Stomach (tissue), 4 donors: ENCODE measurements around the gene EXOC4.

ENCODE experiments used
- CTCF ChIP-seq, 7 experiments: fragments of 450-650 bp in 4 of 7; fragments of 200-600 bp in 3 of 7; sonication (generic) in 3 of 7; IDR thresholded peaks; one replicate each; pipeline ENCODE4 v1.5.1; 2016 to 2019; ENCODE audit warnings: antibody characterized with exemption in 7 of 7, control low read depth in 2 of 7, mild to moderate bottlenecking in 1 of 7
- EP300 ChIP-seq: sonication (generic); formaldehyde crosslinking; IDR thresholded peaks from one replicate; pipeline ENCODE4 v1.6.1; 2017; ENCODE audit warnings: antibody characterized with exemption
- POLR2A ChIP-seq, 4 donors: fragments of 450-650 bp; IDR thresholded peaks; one replicate each; pipeline ENCODE4 v1.6.1; 2016; ENCODE audit warnings: antibody characterized with exemption in 4 of 4, control low read depth in 2 of 4, mild to moderate bottlenecking in 1 of 4, moderate library complexity in 1 of 4

- TF ChIP-seq CTCF (IDR thresholded peaks at IDR 0.05) (no peak), POLR2A (IDR thresholded peaks at IDR 0.05) (no peak), EP300 (no peak)
Measured at GRCh38 chr7:133275446-133276095, 22.7 kb downstream of the EXOC4 start.
